K562 (cell line): ENCODE data around the gene ADCY6. TPM values are rescaled to one million over a fixed set of nuclear protein-coding genes. Genes with fewer than 3 reads are reported as not detected.
A peak's percentile ranks its signal among the peaks of the same experiment; 100 is the strongest.

Experiments used
- CXXC5 ChIP-seq: fragments of 250-450 bp; sonication (Bioruptor Pico); IDR thresholded peaks from 2 replicates; pipeline ENCODE4 v1.8.0; 2022; ENCODE audit warnings: inconsistent platforms, mild to moderate bottlenecking, moderate library complexity
- ETS1 ChIP-seq: conservative IDR thresholded peaks from 2 replicates; pipeline ENCODE4 v1.6.1; 2011; ENCODE audit warnings: low read depth, mild to moderate bottlenecking, low read length; ENCODE audit not compliant: control insufficient read depth
- GABPA ChIP-seq: fragments of 200-800 bp; sonication (Bioruptor generic); conservative IDR thresholded peaks from 2 replicates; pipeline ENCODE4 v1.6.1; 2016; ENCODE audit warnings: low read depth, missing genetic modification characterization, missing compliant biosample characterization
- HLTF ChIP-seq: fragments of 450-650 bp; IDR thresholded peaks from 2 replicates; pipeline ENCODE4 v1.6.1; 2016
- HNRNPUL1 ChIP-seq: fragments of 200-400 bp; formaldehyde crosslinking; IDR thresholded peaks from 2 replicates; pipeline ENCODE4 v1.6.1; 2017; ENCODE audit warnings: low read length
- ID3 ChIP-seq, 2 experiments: fragments of 250-450 bp in 1 of 2; fragments of 450-650 bp in 1 of 2; sonication (Bioruptor Pico) in 1 of 2; IDR thresholded peaks; 2 replicates each; pipeline versions ENCODE4 v1.6.1 to v1.8.0; 2016 to 2021; ENCODE audit warnings: mild to moderate bottlenecking in 2 of 2, moderate library complexity in 2 of 2, missing compliant biosample characterization in 1 of 2, missing genetic modification characterization in 1 of 2
- MTA3 ChIP-seq: fragments of 450-650 bp; formaldehyde crosslinking; IDR thresholded peaks from 2 replicates; pipeline ENCODE4 v1.6.1; 2017; ENCODE audit warnings: mild to moderate bottlenecking, borderline replicate concordance
- NCOR1 ChIP-seq: fragments of 450-650 bp; IDR thresholded peaks from 2 replicates; pipeline ENCODE4 v1.6.1; 2016; ENCODE audit warnings: mild to moderate bottlenecking, moderate library complexity
- RB1 ChIP-seq: fragments of 450-650 bp; IDR thresholded peaks from 2 replicates; pipeline ENCODE4 v1.6.1; 2017; ENCODE audit warnings: low read depth, mild to moderate bottlenecking
- RCOR1 ChIP-seq, 2 experiments: IDR thresholded peaks; 2 replicates each; pipeline ENCODE4 v1.6.1; 2012; ENCODE audit warnings: low read depth in 2 of 2, low read length in 2 of 2, borderline replicate concordance in 1 of 2, improper control_type of control experiment in 1 of 2
- TBP ChIP-seq: optimal IDR thresholded peaks from 2 replicates; pipeline ENCODE3; 2011; ENCODE audit warnings: low read depth, low read length, improper control_type of control experiment
- TOE1 ChIP-seq, 2 experiments: fragments of 450-650 bp in 1 of 2; sonication (generic) in 1 of 2; formaldehyde crosslinking in 1 of 2; IDR thresholded peaks; 2 replicates each; pipeline versions ENCODE4 v1.7.1 to v1.8.0; 2016 to 2022; ENCODE audit warnings: borderline replicate concordance in 2 of 2, mild to moderate bottlenecking in 2 of 2, antibody characterized with exemption in 1 of 2, inconsistent platforms in 1 of 2, low read depth in 1 of 2, missing genetic modification reagents in 1 of 2, moderate library complexity in 1 of 2
- TRIM28 ChIP-seq: fragments of 450-650 bp; IDR thresholded peaks from 2 replicates; pipeline ENCODE4 v1.6.1; 2017
- XRCC5 ChIP-seq: fragments of 200-400 bp; formaldehyde crosslinking; IDR thresholded peaks from 2 replicates; pipeline ENCODE4 v1.6.1; 2017; ENCODE audit warnings: low read depth, mild to moderate bottlenecking, low read length
- ZBTB17 ChIP-seq: fragments of 450-650 bp; formaldehyde crosslinking; IDR thresholded peaks from 2 replicates; pipeline ENCODE4 v1.4.0; 2020; ENCODE audit warnings: mild to moderate bottlenecking
- ZKSCAN1 ChIP-seq: fragments of 150-350 bp; IDR thresholded peaks from 2 replicates; pipeline ENCODE4 v1.6.1; 2016; ENCODE audit warnings: low read depth, low read length
- ZNF407 ChIP-seq: fragments of 450-650 bp; IDR thresholded peaks from 2 replicates; pipeline ENCODE4 v1.6.1; 2016; ENCODE audit warnings: low read depth
- polyA plus RNA-seq, 8 experiments: library from polyadenylated mRNA; depleted of rRNA in 4 of 8; stranded (reverse) in 5 of 8; unstranded in 3 of 8; fragments of >200 nt; fragmentation: Nextera tagmentation in 2 of 8; fragmentation: Illumina TruSeq in 1 of 8; extraction: Ambion mirVana in 2 of 8; extraction: Trizol in 1 of 8; gene quantifications; 2 replicates each; pipeline versions ENCODE4 v1.2.1 to v1.2.3, GENCODE V29; 2011 to 2014; ENCODE audit warnings: inconsistent platforms in 1 of 8, missing spikeins in 1 of 8
- total RNA-seq, 7 experiments: library from RNA; depleted of rRNA in 6 of 7; stranded (reverse); fragments of >200 nt in 6 of 7; fragmentation: Illumina TruSeq in 2 of 7; extraction: Trizol in 2 of 7; gene quantifications; 2 replicates each; pipeline versions ENCODE4 v1.2.1 to v1.2.3, GENCODE V29; 2011 to 2021; ENCODE audit warnings: low replicate concordance in 1 of 7

Gene ADCY6
- total and polyA plus RNA-seq, 9 of the 15 experiments (the other 6 are each of a cell fraction or from before 2014, with no cell fraction given) = 0.01 to 1.0 (median 0.53) TPM

- TF ChIP-seq GABPA = no peak; the same call in 1 of the 2 replicates
- peak; percentile 12; the same call in 1 of the 2 replicates for TF ChIP-seq HLTF
- no peak for TF ChIP-seq ID3 (CRISPR knock-in tag; IDR thresholded peaks at IDR 0.05)
- no peak for TF ChIP-seq ID3 (tag; IDR thresholded peaks at IDR 0.05)
- peak; percentile 98 for TF ChIP-seq RB1
- TF ChIP-seq MTA3 = peak; percentile 90; the same call in 1 of the 2 replicates
- TF ChIP-seq HNRNPUL1 = no peak
- TF ChIP-seq XRCC5 = peak; percentile 94; the same call in 1 of the 2 replicates
- TF ChIP-seq CXXC5 = peak; percentile 86
- TF ChIP-seq TBP = peak; percentile 73
- TF ChIP-seq ETS1 = peak; percentile 79
- peak; percentile 44; the same call in 1 of the 2 replicates for TF ChIP-seq ZBTB17 (CRISPR knock-in tag)
- TF ChIP-seq ZNF407 = no peak
- peak; percentile 30; the same call in 1 of the 2 replicates for TF ChIP-seq TOE1 (IDR thresholded peaks at IDR 0.05; ENCODE audit: borderline replicate concordance)
- peak; percentile 70; the same call in 1 of the 2 replicates for TF ChIP-seq TOE1 (CRISPR knock-in tag; IDR thresholded peaks at IDR 0.05; ENCODE audit: borderline replicate concordance, low read depth)
- TF ChIP-seq TRIM28 = no peak; the same call in 1 of the 2 replicates
- TF ChIP-seq NCOR1 = 0 out of 2 replicates have a peak, but pooled peaks have one; percentile 19
- TF ChIP-seq ZKSCAN1 = peak; percentile 51; the same call in 1 of the 2 replicates
- TF ChIP-seq RCOR1 (IDR thresholded peaks at IDR 0.05; ENCODE audit: borderline replicate concordance in 1 of 2, low read depth in 2 of 2, low read length in 2 of 2) = peak; percentile 49 to 82; a peak in 3 of 4 replicates
Observed at GRCh38 chr12:48814262-48815125, 25.6 kb upstream of the ADCY6 start (continued).
